ENCODE results near the gene NDC80.
"Not testable (repeated sequence)": the region's sequence is repeated elsewhere in the genome, so short reads cannot be mapped to it uniquely, and the experiment has no call there.

NDC80 gene

GRCh38 chr18:2571200-2572170 is at the start of gene NDC80, which contains the start of gene METTL4:
TSS of gene NDC80 (plus strand) at chr18:2571557. CDS start at chr18:2572986, 1,429 bp downstream.
TSS of gene METTL4 (minus strand) at chr18:2571505. CDS start at chr18:2567216, 4,289 bp downstream.
- FAIRE-seq = peak; percentile 89
- TF ChIP-seq POLR2A (IDR thresholded peaks at IDR 0.05; ENCODE audit: low read depth, low read length) = peak; percentile 65
- peak; percentile 56 for DNase-seq (ENCODE audit: insufficient read length, low spot score)

- no peak for TF ChIP-seq POLR2A (IDR thresholded peaks at IDR 0.05; ENCODE audit: low read depth, low read length)
- FAIRE-seq (no peak), DNase-seq (ENCODE audit: insufficient read length, low spot score) (no peak)
Measured at GRCh38 chr18:2522112-2522511, 49.2 kb upstream of the NDC80 start.

- DNase-seq (ENCODE audit: insufficient read length, low spot score); FAIRE-seq: not testable (repeated sequence)
Measured at GRCh38 chr18:2524794-2525198, 46.6 kb upstream of the NDC80 start.

GRCh38 chr18:2526329-2526728 is 45.0 kb upstream of the NDC80 start:
- DNase-seq (ENCODE audit: insufficient read length, low spot score) (no peak), FAIRE-seq (peak; percentile 20)
- no peak for TF ChIP-seq POLR2A (IDR thresholded peaks at IDR 0.05; ENCODE audit: low read depth, low read length)

GRCh38 chr18:2529154-2529553 is 42.2 kb upstream of the NDC80 start:
- DNase-seq (ENCODE audit: insufficient read length, low spot score) = no peak
- TF ChIP-seq POLR2A (IDR thresholded peaks at IDR 0.05; ENCODE audit: low read depth, low read length) = no peak
- no peak for FAIRE-seq

- TF ChIP-seq POLR2A (IDR thresholded peaks at IDR 0.05; ENCODE audit: low read depth, low read length) = no peak
- no peak for DNase-seq (ENCODE audit: insufficient read length, low spot score)
- FAIRE-seq = no peak
Measured at GRCh38 chr18:2531751-2532150, 39.6 kb upstream of the NDC80 start.

- TF ChIP-seq POLR2A (IDR thresholded peaks at IDR 0.05; ENCODE audit: low read depth, low read length) = no peak
- no peak for DNase-seq (ENCODE audit: insufficient read length, low spot score)
- no peak for FAIRE-seq
Measured at GRCh38 chr18:2532797-2533196, 38.6 kb upstream of the NDC80 start.

- TF ChIP-seq POLR2A (IDR thresholded peaks at IDR 0.05; ENCODE audit: low read depth, low read length) = no peak
- DNase-seq (ENCODE audit: insufficient read length, low spot score) = no peak
- FAIRE-seq = no peak
Measured at GRCh38 chr18:2534906-2535305, 36.5 kb upstream of the NDC80 start.

- DNase-seq (ENCODE audit: insufficient read length, low spot score) = no peak
- no peak for FAIRE-seq
- no peak for TF ChIP-seq POLR2A (IDR thresholded peaks at IDR 0.05; ENCODE audit: low read depth, low read length)
Measured at GRCh38 chr18:2535419-2535910, 35.9 kb upstream of the NDC80 start.

GRCh38 chr18:2536063-2536462 is 35.3 kb upstream of the NDC80 start:
- FAIRE-seq (no peak), DNase-seq (ENCODE audit: insufficient read length, low spot score) (no peak)
- no peak for TF ChIP-seq POLR2A (IDR thresholded peaks at IDR 0.05; ENCODE audit: low read depth, low read length)

- DNase-seq (ENCODE audit: insufficient read length, low spot score) = no peak
Measured at GRCh38 chr18:2536493-2536892, 34.9 kb upstream of the NDC80 start.

GRCh38 chr18:2537296-2537695 is 34.1 kb upstream of the NDC80 start:
- FAIRE-seq = no peak
- TF ChIP-seq POLR2A (IDR thresholded peaks at IDR 0.05; ENCODE audit: low read depth, low read length) = no peak
- DNase-seq (ENCODE audit: insufficient read length, low spot score) = no peak

More at GRCh38 chr18:2536493-2536892, 34.9 kb upstream of the NDC80 start:
- TF ChIP-seq POLR2A (IDR thresholded peaks at IDR 0.05; ENCODE audit: low read depth, low read length) = no peak
- no peak for FAIRE-seq

GRCh38 chr18:2538236-2538635 is 33.1 kb upstream of the NDC80 start:
- peak; percentile 57 for FAIRE-seq
- TF ChIP-seq POLR2A (IDR thresholded peaks at IDR 0.05; ENCODE audit: low read depth, low read length) = no peak
- no peak for DNase-seq (ENCODE audit: insufficient read length, low spot score)

GRCh38 chr18:2538844-2539243 is 32.5 kb upstream of the NDC80 start:
- no peak for FAIRE-seq
- no peak for TF ChIP-seq POLR2A (IDR thresholded peaks at IDR 0.05; ENCODE audit: low read depth, low read length)
- no peak for DNase-seq (ENCODE audit: insufficient read length, low spot score)

GRCh38 chr18:2540575-2540974 is 30.8 kb upstream of the NDC80 start:
- FAIRE-seq = no peak
- no peak for TF ChIP-seq POLR2A (IDR thresholded peaks at IDR 0.05; ENCODE audit: low read depth, low read length)
- DNase-seq (ENCODE audit: insufficient read length, low spot score) = no peak

GRCh38 chr18:2541925-2542563 is 29.3 kb upstream of the NDC80 start:
- not testable (repeated sequence) for FAIRE-seq

More at GRCh38 chr18:2541925-2542563, 29.3 kb upstream of the NDC80 start:
- DNase-seq (ENCODE audit: insufficient read length, low spot score) = not testable (repeated sequence)
